NCI-H69 (cell line): ENCODE data around the gene TPRA1.

ENCODE experiments used
- DNase-seq: peaks from one replicate; lab custom pipeline; 2025; lab: John Stamatoyannopoulos, UW

TPRA1 gene

DNA sequence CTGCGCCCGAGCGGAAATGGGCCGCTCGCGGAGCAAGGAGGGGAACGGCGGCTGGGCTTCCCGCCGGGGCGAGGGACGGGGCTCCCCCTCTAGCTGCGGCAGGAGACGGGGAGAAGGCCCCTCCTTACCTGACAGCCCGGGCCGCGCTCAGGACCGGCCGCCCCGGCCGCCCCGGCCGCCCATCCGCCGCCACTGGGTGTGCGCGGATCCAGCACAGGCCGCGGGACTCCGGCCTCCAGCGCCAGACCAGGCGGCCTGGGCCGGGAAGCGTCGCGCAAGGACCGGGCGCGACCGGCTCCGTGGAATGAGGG lies 296 bp downstream of the TPRA1 start:
- DNase-seq: no peak

- DNase-seq: peak; percentile 22
These were observed 792 bp downstream of the TPRA1 start for GRCh38 chr3:127589600-127590281.

DNA sequence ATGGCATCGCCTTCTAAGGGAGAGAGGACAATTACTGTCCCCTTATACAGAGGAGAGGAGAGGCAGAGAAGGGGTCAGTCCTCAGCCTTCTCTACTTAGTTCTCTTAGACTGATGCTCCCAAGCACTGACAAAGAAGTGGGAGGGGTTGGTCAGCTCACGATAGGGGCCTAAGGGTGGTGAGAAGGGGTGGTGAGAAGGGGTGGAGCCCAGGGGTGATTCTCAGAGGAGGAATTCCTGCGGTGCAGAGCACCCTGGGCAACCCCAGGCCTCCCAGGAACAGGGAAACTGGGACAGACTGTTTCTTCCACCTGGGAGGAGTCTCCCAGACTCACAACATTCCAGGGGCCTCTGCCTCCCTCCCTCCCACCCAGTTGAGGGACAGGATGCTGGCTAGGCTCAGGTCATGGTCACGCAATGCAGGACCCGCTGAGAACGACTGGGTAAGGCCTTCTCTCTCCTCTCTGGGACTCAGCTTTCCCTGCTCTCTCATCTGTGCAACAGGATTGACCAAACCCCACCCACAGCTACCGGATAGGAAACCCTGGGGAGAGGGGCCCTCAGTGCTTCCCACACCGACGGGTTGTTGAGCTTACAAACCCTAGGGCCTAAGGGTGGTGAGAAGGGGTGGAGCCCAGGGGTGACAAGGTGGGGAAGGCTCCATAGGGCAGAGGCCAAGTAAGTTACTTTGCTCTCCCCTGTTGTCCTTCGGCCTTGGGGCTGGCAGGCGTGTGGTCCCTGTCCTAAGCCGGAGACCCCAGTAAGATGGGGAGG lies 1.5 kb downstream of the TPRA1 start:
- no peak for DNase-seq

DNA sequence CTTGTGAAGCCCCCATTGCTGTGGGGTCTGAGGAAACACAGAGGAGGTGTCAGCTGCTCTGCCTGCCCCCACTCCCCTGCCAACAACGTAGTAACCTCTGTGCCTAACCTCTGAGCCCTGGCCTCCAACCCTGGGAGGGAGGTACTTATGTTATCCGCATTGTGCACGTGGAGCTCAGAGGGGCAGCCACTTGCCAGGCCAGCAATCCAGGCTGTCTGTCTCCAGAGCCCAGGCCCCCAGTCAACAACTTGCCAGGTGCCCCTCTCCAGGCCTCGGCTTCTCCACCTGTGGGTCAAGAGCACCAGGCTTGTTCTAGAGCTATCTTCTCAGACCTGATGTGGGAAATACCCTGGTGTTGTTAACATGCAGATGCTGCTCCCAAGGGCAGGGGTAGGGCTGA lies 2.7 kb downstream of the TPRA1 start:
- DNase-seq: no peak

- DNase-seq: no peak
These were observed 4.6 kb downstream of the TPRA1 start for GRCh38 chr3:127585813-127586413.

DNA sequence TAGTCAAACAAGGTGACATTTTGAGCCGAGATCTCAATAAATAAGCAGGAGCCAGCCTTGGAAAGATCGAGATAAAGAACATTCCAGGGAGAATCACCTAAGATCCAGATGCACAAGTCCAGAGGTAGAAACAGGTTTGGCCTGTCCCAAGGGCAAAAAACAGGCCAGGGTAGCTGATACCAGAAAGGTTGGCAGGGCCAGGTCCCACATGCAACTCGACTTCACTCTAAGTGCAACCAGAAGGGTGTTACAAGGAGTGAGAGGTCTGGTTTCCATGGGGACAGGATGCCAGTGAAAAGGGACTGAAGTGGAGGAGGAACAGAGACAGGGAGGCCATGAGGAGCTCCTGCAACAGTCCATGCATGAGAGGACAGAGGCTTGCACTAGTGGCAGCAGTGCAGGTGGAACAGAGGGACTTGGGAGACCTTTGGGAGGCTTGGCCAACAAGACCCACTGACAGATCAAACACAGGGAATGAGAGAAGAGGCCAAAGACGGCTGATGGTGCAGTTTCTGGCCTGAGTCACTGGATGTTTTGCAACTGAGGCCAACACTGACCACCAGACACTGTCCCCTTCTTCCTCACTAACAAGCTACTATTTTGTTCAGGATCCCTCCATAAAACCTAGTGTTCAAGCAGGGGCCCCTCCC lies 5.2 kb downstream of the TPRA1 start:
- no peak for DNase-seq

- DNase-seq: no peak
These were observed 5.8 kb downstream of the TPRA1 start for GRCh38 chr3:127584734-127585133.

DNA sequence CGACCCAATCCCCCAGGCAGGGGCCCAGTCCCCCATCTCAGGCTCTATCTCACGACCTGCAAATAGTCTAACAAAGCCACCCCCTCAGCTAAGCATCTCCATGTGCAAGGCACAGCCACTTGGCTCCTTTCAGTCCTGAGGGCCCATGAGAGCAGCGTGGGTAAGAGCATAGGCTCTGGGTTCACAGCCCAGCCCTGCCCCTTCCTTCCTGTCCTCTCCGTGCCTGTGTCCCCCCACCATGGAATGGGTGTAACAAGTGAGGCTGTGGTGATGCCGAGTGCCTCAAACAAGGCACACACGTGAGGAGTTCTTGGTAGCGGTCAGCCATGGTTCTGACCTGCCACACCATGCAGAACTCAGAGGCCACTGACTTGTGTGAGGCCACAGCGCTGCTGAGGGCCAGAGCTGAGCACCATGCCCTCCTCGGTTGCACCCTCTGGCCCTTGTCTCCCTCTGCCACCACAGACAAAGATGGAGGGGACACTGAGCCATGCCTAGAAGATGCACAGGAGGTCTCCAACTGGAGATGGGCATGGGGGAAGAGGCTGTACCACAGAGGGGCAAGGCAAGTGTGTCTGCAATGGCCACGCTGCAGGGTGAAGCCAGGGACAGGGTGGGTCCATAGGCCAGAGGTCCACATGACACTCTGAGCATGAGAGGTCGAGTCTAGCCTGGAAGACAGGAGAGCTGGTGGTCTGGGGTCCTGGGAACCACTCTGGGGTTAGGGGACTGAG lies 10.0 kb downstream of the TPRA1 start:
- DNase-seq: no peak

GRCh38 chr3:127578802-127579201 lies 11.7 kb downstream of the TPRA1 start:
- DNase-seq: no peak

DNA sequence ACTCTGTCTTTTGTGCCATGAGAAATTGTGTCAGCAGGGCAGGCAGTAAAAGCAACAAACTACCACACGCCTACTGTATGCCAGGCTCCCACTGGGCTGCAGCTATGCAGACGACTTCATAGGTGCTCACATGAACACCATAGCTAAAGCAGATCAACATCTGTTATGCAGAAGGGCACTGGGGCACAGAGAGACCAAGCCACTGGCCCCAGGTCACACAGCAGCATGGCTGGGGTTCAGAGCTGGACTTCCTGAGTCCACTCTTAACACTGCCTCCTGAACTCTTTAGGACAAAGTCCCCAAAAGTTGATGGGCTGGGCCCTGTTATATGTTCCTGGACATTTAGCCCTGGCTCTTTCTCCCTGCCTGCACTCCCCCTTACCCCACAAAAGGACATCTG lies 12.4 kb downstream of the TPRA1 start:
- no peak for DNase-seq

DNA sequence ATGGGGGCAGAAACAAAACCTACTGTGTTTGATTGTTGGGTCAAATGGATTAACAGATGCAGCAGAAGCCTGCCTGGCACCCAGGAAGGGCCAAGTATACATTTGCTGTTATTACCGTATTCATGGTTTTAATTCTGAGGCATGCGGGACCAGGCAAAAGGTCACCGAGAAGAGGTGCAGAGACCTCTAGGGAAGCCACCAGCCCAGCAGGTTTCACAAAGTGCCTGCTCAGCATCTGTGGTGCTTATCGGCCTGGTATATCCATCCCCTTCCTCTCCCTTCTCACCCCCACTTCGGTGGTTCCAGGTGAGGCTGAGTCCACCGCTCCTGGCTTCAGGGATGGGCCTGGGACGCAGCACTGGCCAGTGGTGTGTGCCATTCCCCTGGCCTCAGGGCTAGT lies 13.1 kb downstream of the TPRA1 start:
- DNase-seq: no peak

- DNase-seq: peak; percentile 73
These were observed 15.4 kb downstream of the TPRA1 start for GRCh38 chr3:127574880-127575878.

- no peak for DNase-seq
These were observed 16.6 kb downstream of the TPRA1 start for GRCh38 chr3:127573912-127574311.

GRCh38 chr3:127573401-127573800 lies 17.1 kb downstream of the TPRA1 start:
- DNase-seq: no peak

GRCh38 chr3:127572735-127573134 lies 17.8 kb downstream of the TPRA1 start:
- DNase-seq: no peak

DNA sequence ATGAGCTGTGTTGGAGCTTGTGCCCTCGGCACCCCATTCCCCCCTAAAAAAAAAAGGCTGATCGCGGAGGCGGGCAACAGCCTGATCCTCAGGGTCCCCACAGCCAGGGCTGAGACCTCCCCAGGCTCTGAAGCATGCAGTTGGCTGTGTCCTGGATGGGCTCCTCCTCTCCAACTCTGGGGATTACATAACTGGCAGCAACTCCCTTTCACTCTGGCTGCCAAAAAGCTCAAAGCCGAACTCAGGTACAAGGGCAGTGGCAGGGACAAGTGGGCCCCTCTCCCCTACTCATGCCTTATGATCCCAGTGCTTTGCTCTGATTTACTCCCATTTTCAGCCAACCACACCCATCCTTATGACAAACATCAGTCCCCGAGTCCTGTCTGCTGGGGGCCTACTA lies 18.3 kb downstream of the TPRA1 start:
- no peak for DNase-seq

- no peak for DNase-seq
These were observed 20.0 kb downstream of the TPRA1 start for GRCh38 chr3:127570520-127570919.

- DNase-seq: no peak
These were observed 21.4 kb downstream of the TPRA1 start for GRCh38 chr3:127569160-127569559.

- peak; percentile 82 for DNase-seq
These were observed 21.9 kb downstream of the TPRA1 start for GRCh38 chr3:127568586-127568985.

GRCh38 chr3:127566833-127567232 lies 23.7 kb downstream of the TPRA1 start:
- DNase-seq: peak; percentile 87

DNA sequence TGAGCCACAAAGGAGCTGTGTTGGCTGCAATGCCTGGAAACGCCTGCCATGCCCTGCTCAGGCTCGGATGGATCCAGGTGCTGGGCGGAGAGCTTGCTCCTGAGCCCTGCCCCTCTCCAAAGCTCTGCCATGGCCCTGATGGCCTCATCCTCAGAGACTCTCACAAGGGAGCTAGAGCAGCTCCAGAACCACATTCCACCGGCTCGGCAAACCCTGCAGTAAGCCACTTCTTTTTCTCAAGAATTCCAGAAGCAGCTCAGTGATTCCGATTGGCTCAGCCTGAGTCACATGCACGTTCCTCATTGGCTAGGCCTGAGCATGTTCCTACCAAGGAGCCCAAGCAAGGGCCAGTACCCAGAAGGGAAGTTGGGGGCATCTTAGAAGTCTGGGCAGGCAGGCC lies 24.8 kb downstream of the TPRA1 start:
- no peak for DNase-seq
